ENCODE measurements around the gene KDM6B. TPM values are rescaled to one million over a fixed set of nuclear protein-coding genes. Genes with fewer than 3 reads are reported as not detected.

The KDM6B gene
- total and polyA plus RNA-seq, 9 of the 15 experiments (the other 6 are each of a cell fraction or from before 2014, with no cell fraction given): 0.01 to 22.9 (median 2.2) TPM

DNA sequence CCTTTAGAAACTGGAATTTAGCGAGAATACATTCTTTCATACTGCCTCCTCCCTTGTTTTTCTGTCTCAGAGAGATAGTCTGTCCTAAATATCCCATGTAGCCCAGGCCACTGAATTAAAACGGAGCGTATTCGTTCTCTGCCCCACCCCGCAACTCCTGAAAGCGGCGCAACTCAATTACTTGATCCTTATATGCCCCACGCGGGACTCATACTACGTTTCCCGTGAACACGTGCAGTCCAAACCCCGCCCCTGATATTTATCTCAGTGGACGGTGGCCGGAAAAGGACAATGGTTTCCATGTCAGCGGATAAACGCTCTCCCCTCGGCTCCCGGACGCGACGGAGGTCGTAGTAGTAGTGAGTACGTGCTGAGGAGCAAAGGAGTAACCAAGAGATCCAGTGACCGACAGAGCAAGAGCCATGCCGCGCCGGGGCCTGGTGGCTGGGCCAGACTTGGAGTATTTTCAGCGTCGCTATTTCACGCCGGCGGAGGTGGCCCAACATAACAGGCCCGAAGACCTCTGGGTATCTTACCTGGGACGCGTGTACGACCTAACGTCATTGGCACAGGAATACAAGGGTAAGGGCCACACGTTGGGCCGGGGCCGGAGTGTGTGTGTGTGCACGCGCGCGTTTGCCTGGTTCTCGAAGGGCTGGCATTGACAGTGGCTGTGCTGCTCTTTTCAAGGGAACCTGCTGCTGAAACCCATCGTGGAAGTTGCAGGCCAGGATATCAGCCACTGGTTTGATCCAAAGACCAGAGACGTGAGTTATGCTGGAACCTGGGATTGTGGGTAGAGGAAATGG is 23.9 kb downstream of the KDM6B start, which contains the start of gene CYB5D1 (continued):
- TF ChIP-seq, protein P1, sequence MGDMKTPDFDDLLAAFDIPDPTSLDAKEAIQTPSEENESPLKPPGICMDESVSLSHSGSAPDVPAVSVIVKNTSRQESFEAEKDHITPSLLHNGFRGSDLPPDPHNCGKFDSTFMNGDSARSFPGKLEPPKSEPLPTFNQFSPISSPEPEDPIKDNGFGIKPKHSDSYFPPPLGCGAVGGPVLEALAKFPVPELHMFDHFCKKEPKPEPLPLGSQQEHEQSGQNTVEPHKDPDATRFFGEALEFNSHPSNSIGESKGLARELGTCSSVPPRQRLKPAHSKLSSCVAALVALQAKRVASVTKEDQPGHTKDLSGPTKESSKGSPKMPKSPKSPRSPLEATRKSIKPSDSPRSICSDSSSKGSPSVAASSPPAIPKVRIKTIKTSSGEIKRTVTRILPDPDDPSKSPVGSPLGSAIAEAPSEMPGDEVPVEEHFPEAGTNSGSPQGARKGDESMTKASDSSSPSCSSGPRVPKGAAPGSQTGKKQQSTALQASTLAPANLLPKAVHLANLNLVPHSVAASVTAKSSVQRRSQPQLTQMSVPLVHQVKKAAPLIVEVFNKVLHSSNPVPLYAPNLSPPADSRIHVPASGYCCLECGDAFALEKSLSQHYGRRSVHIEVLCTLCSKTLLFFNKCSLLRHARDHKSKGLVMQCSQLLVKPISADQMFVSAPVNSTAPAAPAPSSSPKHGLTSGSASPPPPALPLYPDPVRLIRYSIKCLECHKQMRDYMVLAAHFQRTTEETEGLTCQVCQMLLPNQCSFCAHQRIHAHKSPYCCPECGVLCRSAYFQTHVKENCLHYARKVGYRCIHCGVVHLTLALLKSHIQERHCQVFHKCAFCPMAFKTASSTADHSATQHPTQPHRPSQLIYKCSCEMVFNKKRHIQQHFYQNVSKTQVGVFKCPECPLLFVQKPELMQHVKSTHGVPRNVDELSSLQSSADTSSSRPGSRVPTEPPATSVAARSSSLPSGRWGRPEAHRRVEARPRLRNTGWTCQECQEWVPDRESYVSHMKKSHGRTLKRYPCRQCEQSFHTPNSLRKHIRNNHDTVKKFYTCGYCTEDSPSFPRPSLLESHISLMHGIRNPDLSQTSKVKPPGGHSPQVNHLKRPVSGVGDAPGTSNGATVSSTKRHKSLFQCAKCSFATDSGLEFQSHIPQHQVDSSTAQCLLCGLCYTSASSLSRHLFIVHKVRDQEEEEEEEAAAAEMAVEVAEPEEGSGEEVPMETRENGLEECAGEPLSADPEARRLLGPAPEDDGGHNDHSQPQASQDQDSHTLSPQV (IDR thresholded peaks at IDR 0.05): 0 out of 2 replicates have a peak, but pooled peaks have one; percentile 38
- 0 out of 2 replicates have a peak, but pooled peaks have one; percentile 20 for TF ChIP-seq STAG1 (CRISPR knock-in tag; IDR thresholded peaks at IDR 0.05; ENCODE audit: borderline replicate concordance)
- TF ChIP-seq, protein P2, sequence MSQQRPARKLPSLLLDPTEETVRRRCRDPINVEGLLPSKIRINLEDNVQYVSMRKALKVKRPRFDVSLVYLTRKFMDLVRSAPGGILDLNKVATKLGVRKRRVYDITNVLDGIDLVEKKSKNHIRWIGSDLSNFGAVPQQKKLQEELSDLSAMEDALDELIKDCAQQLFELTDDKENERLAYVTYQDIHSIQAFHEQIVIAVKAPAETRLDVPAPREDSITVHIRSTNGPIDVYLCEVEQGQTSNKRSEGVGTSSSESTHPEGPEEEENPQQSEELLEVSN (IDR thresholded peaks at IDR 0.05; ENCODE audit: borderline replicate concordance in 1 of 2, extremely low read depth in 1 of 2, insufficient read depth in 1 of 2, insufficient read length in 1 of 2, low read depth in 1 of 2, low read length in 1 of 2, poor library complexity in 1 of 2, severe bottlenecking in 1 of 2): peak; percentile 30 to 53
- TF ChIP-seq, protein P3, sequence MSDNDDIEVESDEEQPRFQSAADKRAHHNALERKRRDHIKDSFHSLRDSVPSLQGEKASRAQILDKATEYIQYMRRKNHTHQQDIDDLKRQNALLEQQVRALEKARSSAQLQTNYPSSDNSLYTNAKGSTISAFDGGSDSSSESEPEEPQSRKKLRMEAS (CRISPR knock-in tag; IDR thresholded peaks at IDR 0.05): peak; percentile 79
- no peak for TF ChIP-seq ZC3H8 (IDR thresholded peaks at IDR 0.05)
- peak; percentile 88 for TF ChIP-seq EP400 (IDR thresholded peaks at IDR 0.05)
- TF ChIP-seq SETDB1 (IDR thresholded peaks at IDR 0.05; ENCODE audit: low read length): no peak
- no peak for TF ChIP-seq U2AF2 (optimal IDR thresholded peaks at IDR 0.05; ENCODE audit: low read depth, low read length)
- TF ChIP-seq, protein P4, sequence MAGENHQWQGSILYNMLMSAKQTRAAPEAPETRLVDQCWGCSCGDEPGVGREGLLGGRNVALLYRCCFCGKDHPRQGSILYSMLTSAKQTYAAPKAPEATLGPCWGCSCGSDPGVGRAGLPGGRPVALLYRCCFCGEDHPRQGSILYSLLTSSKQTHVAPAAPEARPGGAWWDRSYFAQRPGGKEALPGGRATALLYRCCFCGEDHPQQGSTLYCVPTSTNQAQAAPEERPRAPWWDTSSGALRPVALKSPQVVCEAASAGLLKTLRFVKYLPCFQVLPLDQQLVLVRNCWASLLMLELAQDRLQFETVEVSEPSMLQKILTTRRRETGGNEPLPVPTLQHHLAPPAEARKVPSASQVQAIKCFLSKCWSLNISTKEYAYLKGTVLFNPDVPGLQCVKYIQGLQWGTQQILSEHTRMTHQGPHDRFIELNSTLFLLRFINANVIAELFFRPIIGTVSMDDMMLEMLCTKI (IDR thresholded peaks at IDR 0.05; ENCODE audit: partially characterized antibody): no peak
- TF ChIP-seq RHOXF2B (CRISPR knock-in tag; conservative IDR thresholded peaks at IDR 0.05): no peak
- peak; percentile 44; the same call in 1 of the 2 replicates for TF ChIP-seq MYNN (IDR thresholded peaks at IDR 0.05)
- no peak for TF ChIP-seq MYNN (CRISPR knock-in tag; IDR thresholded peaks at IDR 0.05)
- no peak for TF ChIP-seq ZNF830 (CRISPR knock-in tag; IDR thresholded peaks at IDR 0.05)

Measured in K562 (cell line).